Body of pancreas (tissue), 4 donors: ENCODE results near the gene RICTOR. TPM values are rescaled to one million over a fixed set of nuclear protein-coding genes. Genes with fewer than 3 reads are reported as not detected.
A peak's percentile ranks its signal among the peaks of the same experiment; 100 is the strongest.

Experiments
- ATAC-seq: fragments of 150-250 bp; one replicate; pipeline ENCODE4 v1.9.1; 2016
- DNase-seq, 4 donors: peaks; one replicate each; pipeline ENCODE4 v3.0.0-alpha.2; 2019
- H3K27ac ChIP-seq, 4 donors: fragments of 200-600 bp; sonication (generic); 1 replicate in 3 of 4; 2 replicates in 1 of 4; pipeline versions ENCODE4 v1.5.1 to v1.6.1; 2016 to 2019; ENCODE audit warnings: mild to moderate bottlenecking in 1 of 4, mixed read lengths in 1 of 4, moderate library complexity in 1 of 4
- H3K27me3 ChIP-seq, 2 donors: fragments of 200-600 bp; sonication (generic); one replicate each; pipeline ENCODE4 v1.6.0; 2016; ENCODE audit warnings: mild to moderate bottlenecking in 1 of 2
- H3K36me3 ChIP-seq, 2 donors: fragments of 200-600 bp; sonication (generic); replicated peaks in 1 of 2; 2 replicates each; pipeline ENCODE4 v1.5.1; 2016; ENCODE audit warnings: low read depth in 2 of 2; ENCODE audit not compliant: insufficient read depth in 1 of 2
- H3K4me1 ChIP-seq: fragments of 200-600 bp; sonication (generic); one replicate; pipeline ENCODE4 v1.6.0; 2016
- H3K4me3 ChIP-seq, 2 donors: fragments of 200-600 bp; sonication (generic); 1 replicate in 1 of 2; 2 replicates in 1 of 2; pipeline ENCODE4 v1.5.1; 2016 to 2019
- H3K9me3 ChIP-seq, 3 donors: fragments of 200-600 bp; sonication (generic); 1 replicate in 2 of 3; 2 replicates in 1 of 3; pipeline ENCODE4 v1.5.1; 2016
- CTCF ChIP-seq, 7 experiments: fragments of 450-650 bp in 4 of 7; fragments of 200-600 bp in 3 of 7; sonication (generic) in 3 of 7; IDR thresholded peaks; one replicate each; pipeline ENCODE4 v1.5.1; 2016 to 2019; ENCODE audit warnings: antibody characterized with exemption in 7 of 7
- POLR2A ChIP-seq, 3 donors: fragments of 450-650 bp; IDR thresholded peaks; one replicate each; pipeline ENCODE4 v1.6.1; 2016; ENCODE audit warnings: antibody characterized with exemption in 3 of 3, mild to moderate bottlenecking in 2 of 3
- WGBS, 2 donors: methylation state at CpG; one replicate each; pipeline ENCODE4 v1.1.5; 2017; 5-methylcytosine and 5-hydroxymethylcytosine counted together
- intact Hi-C: fragments of 100-400 bp; cut with DNase I; formaldehyde crosslinking; loops from one replicate; pipeline ENCODE4 v1.15.1; 2023
- total RNA-seq, 2 donors: library from RNA; depleted of rRNA; stranded (reverse); fragments of >200 nt; gene quantifications; one replicate each; pipeline ENCODE4 v1.1.0, GENCODE V29; 2016

Gene RICTOR
- total RNA-seq, 2 donors from 2014 or later = 20.8 to 27.5 TPM

DNA sequence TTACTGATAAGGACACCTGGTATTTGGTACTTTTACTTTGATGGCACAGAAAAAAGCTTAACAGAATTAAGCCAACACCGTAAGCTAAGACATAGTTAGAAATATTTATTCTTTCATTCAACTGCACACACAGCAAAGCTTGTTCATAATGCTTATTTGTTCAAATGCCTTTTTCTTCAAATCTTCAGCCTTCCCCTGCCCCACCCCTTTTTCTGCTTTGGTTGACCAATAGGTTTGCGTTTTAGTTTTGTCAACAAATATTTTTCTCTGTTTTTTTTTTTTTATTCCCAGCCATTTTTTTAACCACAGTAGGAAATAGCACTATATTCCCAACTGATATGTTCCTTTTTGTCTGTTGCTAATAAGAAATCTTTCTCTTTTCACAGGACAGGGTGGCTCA, 4.9 kb upstream of the RICTOR start:
- Histone ChIP-seq H3K27me3 (no peaks in the 10 kb centered on the region), H3K4me1 (peaks cover 4% of the 10 kb centered on the region), H3K36me3 (no peaks in the 10 kb centered on the region), H3K4me3 (no peak overlapping the region), H3K27ac (no peak overlapping the region), H3K9me3 (no peaks in the 10 kb centered on the region)
- TF ChIP-seq POLR2A (IDR thresholded peaks at IDR 0.05) = no peak
- TF ChIP-seq CTCF (IDR thresholded peaks at IDR 0.05) = no peak
- DNase-seq (no peak), ATAC-seq (no peak)
- WGBS, 2 donors = 48 to 53% methylated on average over 2 of the region's 2 CpGs
- intact Hi-C loops = no loop called here

DNA sequence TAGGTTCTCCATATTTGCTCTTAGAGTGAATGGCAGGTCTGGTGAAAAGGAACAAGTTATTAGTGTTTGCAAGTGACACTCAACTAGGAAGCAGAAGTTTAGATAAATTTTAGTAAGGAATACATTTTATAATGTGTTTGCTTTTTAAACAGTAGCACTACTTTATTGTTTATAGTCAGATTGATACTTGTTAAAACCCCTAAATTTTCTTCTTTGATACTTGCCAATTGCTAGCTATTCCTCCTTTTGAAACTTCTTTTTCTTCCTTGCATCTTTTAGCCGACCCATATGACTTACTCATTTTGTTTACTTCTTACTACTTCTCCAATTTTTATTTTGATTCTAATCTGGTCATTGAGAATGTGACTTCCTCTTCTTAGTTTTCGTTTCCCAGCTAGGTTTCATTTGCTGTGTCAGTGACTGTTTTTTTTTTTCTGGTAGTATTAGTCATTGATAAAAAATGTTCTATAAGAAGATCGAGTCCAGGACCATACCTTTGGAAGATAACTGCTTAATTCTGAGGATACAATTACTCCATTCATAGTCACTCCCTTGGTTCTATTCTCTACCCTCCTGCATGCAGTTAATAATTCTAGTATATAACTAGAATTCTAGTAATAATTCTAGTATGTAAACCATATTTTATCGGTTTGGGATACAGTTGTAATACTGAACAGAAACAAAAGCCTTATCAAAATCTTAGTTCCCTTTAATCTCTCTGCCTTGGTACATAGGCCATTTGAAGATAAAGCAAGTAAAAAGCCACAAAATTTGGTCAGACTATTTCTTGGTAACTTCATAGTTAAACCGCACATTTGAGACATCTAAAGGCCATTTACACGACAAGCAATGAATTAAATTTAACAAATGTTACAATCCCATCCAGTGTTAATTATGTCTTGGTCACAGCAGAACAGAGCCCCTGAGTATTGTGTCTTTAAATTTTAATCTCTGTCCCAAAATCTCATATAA, 2.8 kb upstream of the RICTOR start:
- ATAC-seq (no peak), DNase-seq (no peak)
- H3K4me1 ChIP-seq = peaks cover 11% of the 10 kb centered on the region
- intact Hi-C loops = no loop called here
- H3K4me3 ChIP-seq = no peak overlapping the region
- H3K27ac ChIP-seq = peak overlapping the region in 3 of 4 donors; percentile 17 to 99 (median 40)
- no peaks in the 10 kb centered on the region for H3K27me3 ChIP-seq
- TF ChIP-seq CTCF (IDR thresholded peaks at IDR 0.05) (no peak), POLR2A (IDR thresholded peaks at IDR 0.05) (no peak)
- H3K9me3 ChIP-seq = no peaks in the 10 kb centered on the region
- H3K36me3 ChIP-seq = no peaks in the 10 kb centered on the region
- WGBS, 2 donors = 35 to 48% methylated on average over 6 of the region's 6 CpGs

GRCh38 chr5:39076101-39076756, 2.0 kb upstream of the RICTOR start:
- TF ChIP-seq POLR2A (IDR thresholded peaks at IDR 0.05) (no peak), CTCF (IDR thresholded peaks at IDR 0.05) (no peak)
- ATAC-seq = no peak
- no peak for DNase-seq
- intact Hi-C loops = no loop called here
- 75 to 77% methylated on average over 6 of the region's 6 CpGs for WGBS, 2 donors
- Histone ChIP-seq H3K36me3 (no peaks in the 10 kb centered on the region), H3K4me1 (peaks cover 19% of the 10 kb centered on the region), H3K27me3 (no peaks in the 10 kb centered on the region), H3K4me3 (no peak overlapping the region), H3K9me3 (no peaks in the 10 kb centered on the region), H3K27ac (peak overlapping the region in 3 of 4 donors; percentile 40 to 99 (median 99))

DNA sequence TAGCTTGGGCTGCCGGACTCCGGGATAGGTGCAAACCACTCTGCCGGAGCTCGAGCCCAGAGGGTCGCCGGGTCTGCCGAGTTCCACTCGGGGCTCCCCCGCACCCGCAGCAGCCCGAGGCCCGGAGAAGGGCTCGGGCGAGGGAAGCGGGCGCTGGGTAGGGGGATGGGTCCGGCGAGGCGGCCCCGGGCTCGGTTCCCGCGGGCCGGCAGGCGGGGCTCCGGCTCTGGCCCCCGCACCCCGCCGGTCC, 507 bp downstream of the RICTOR start:
- H3K27me3 ChIP-seq = no peaks in the 10 kb centered on the region
- TF ChIP-seq POLR2A (IDR thresholded peaks at IDR 0.05) (peak in 1 of 3 donors; percentile 7), CTCF (IDR thresholded peaks at IDR 0.05) (no peak)
- ATAC-seq = peak; percentile 49
- no peak for DNase-seq
- H3K36me3 ChIP-seq = no peaks in the 10 kb centered on the region
- H3K4me3 ChIP-seq = peak overlapping the region; percentile 95 to 96
- no peaks in the 10 kb centered on the region for H3K9me3 ChIP-seq
- peak overlapping the region; percentile 85 to 99 (median 98) for H3K27ac ChIP-seq
- H3K4me1 ChIP-seq = peaks cover 21% of the 10 kb centered on the region
- intact Hi-C loops = no loop called here
- WGBS, 2 donors = 0% methylated on average over 3 to 29 of the region's 29 CpGs
